HepG2 (cell line): ENCODE data around the gene CYP4F22. TPM values are rescaled to one million over a fixed set of nuclear protein-coding genes. Genes with fewer than 3 reads are reported as not detected.

Source experiments
- CEBPG ChIP-seq: IDR thresholded peaks from 2 replicates; pipeline ENCODE4 v1.6.1; 2016
- CTCF ChIP-seq: sonication (generic); formaldehyde crosslinking; IDR thresholded peaks from 2 replicates; pipeline ENCODE4 v1.5.0; 2020; ENCODE audit warnings: mild to moderate bottlenecking, missing genetic modification reagents, moderate library complexity
- FOXC1 ChIP-seq: sonication (generic); formaldehyde crosslinking; IDR thresholded peaks from 2 replicates; pipeline ENCODE4 v1.8.0; 2022; ENCODE audit warnings: mild to moderate bottlenecking, missing genetic modification reagents, borderline replicate concordance
- FOXO1 ChIP-seq: sonication (generic); formaldehyde crosslinking; IDR thresholded peaks from 2 replicates; pipeline ENCODE4 v1.4.0; 2020; ENCODE audit warnings: missing genetic modification reagents
- HNRNPH1 ChIP-seq: fragments of 200-400 bp; formaldehyde crosslinking; optimal IDR thresholded peaks from 2 replicates; pipeline ENCODE3; 2017; ENCODE audit warnings: mild to moderate bottlenecking, low read depth, low read length
- IRF9 ChIP-seq: sonication (generic); formaldehyde crosslinking; IDR thresholded peaks from 2 replicates; pipeline ENCODE4 v1.8.0; 2022; ENCODE audit warnings: missing genetic modification reagents, mild to moderate bottlenecking, borderline replicate concordance
- ONECUT2 ChIP-seq: sonication (generic); formaldehyde crosslinking; IDR thresholded peaks from 2 replicates; pipeline ENCODE4 v1.4.0; 2020; ENCODE audit warnings: missing genetic modification reagents
- PRDM10 ChIP-seq: sonication (generic); formaldehyde crosslinking; IDR thresholded peaks from 2 replicates; pipeline ENCODE4 v1.4.0; 2020; ENCODE audit warnings: low read depth, missing genetic modification reagents
- RXRB ChIP-seq: IDR thresholded peaks from 2 replicates; pipeline ENCODE4 v1.6.1; 2016; ENCODE audit warnings: borderline replicate concordance, missing genetic modification reagents, missing compliant biosample characterization
- SMC3 ChIP-seq: IDR thresholded peaks from 2 replicates; pipeline ENCODE4 v1.6.1; 2011; ENCODE audit warnings: low read length, improper control_type of control experiment
- TERF1 ChIP-seq: sonication (generic); formaldehyde crosslinking; IDR thresholded peaks from 2 replicates; pipeline ENCODE4 v1.8.0; 2022; ENCODE audit warnings: mild to moderate bottlenecking, missing genetic modification reagents, moderate library complexity
- TSC22D2 ChIP-seq: sonication (generic); formaldehyde crosslinking; IDR thresholded peaks from 2 replicates; pipeline ENCODE4 v1.5.1; 2020; ENCODE audit warnings: missing genetic modification reagents, mild to moderate bottlenecking, borderline replicate concordance
- ZBTB14 ChIP-seq: sonication (generic); formaldehyde crosslinking; IDR thresholded peaks from 2 replicates; pipeline ENCODE4 v1.4.0; 2020; ENCODE audit warnings: missing genetic modification reagents
- ZHX1 ChIP-seq: sonication (generic); formaldehyde crosslinking; IDR thresholded peaks from 2 replicates; pipeline ENCODE4 v1.8.1; 2022; ENCODE audit warnings: low read depth, mild to moderate bottlenecking, missing genetic modification reagents
- ZNF17 ChIP-seq: sonication (generic); formaldehyde crosslinking; IDR thresholded peaks from 2 replicates; pipeline ENCODE4 v1.5.0; 2020; ENCODE audit warnings: mild to moderate bottlenecking, missing genetic modification reagents
- ZNF383 ChIP-seq: sonication (generic); formaldehyde crosslinking; IDR thresholded peaks from 2 replicates; pipeline ENCODE4 v1.4.0; 2020; ENCODE audit warnings: missing genetic modification reagents, mild to moderate bottlenecking, borderline replicate concordance
- ZNF615 ChIP-seq: sonication (generic); formaldehyde crosslinking; IDR thresholded peaks from 2 replicates; pipeline ENCODE4 v1.5.0; 2020; ENCODE audit warnings: mild to moderate bottlenecking, missing genetic modification reagents, borderline replicate concordance
- ZNF713 ChIP-seq: sonication (generic); formaldehyde crosslinking; IDR thresholded peaks from 2 replicates; pipeline ENCODE4 v1.4.0; 2020; ENCODE audit warnings: mild to moderate bottlenecking, missing genetic modification reagents
- polyA plus RNA-seq, 8 experiments: library from polyadenylated mRNA; depleted of rRNA in 3 of 8; stranded (reverse) in 7 of 8; unstranded in 1 of 8; fragments of >200 nt; fragmentation: Illumina TruSeq in 4 of 8; extraction: Trizol in 4 of 8; gene quantifications; 2 replicates each; pipeline versions ENCODE4 v1.2.1 to v1.2.3, GENCODE V29; 2011 to 2016; ENCODE audit warnings: low read depth in 4 of 8, missing spikeins in 1 of 8, mixed read lengths in 1 of 8; ENCODE audit not compliant: insufficient read depth in 1 of 8
- total RNA-seq, 5 experiments: library from RNA; depleted of rRNA; stranded (reverse); fragments of >200 nt; fragmentation: Illumina TruSeq; extraction: Trizol; gene quantifications; 2 replicates each; pipeline ENCODE4 v1.2.3, GENCODE V29; 2016; ENCODE audit warnings: low read depth in 1 of 5

The CYP4F22 gene
- total and polyA plus RNA-seq, 2 of the 13 experiments (the other 11 are each of a cell fraction or from before 2014, with no cell fraction given), result 0.05 TPM; not detected in 1

- TF ChIP-seq TSC22D2 (CRISPR knock-in tag) (no peak), HNRNPH1 (no peak), PRDM10 (no peak), ZNF17 (CRISPR knock-in tag) (no peak), RXRB (CRISPR knock-in tag) (0 out of 2 replicates have a peak, but pooled peaks have one; percentile 19), SMC3 (no peak), ZNF713 (no peak), CTCF (CRISPR knock-in tag) (peak; percentile 52), FOXC1 (CRISPR knock-in tag) (no peak), ZNF383 (CRISPR knock-in tag) (no peak), IRF9 (CRISPR knock-in tag) (no peak), ZBTB14 (no peak), ZNF615 (CRISPR knock-in tag) (no peak), CEBPG (CRISPR knock-in tag) (no peak), TERF1 (CRISPR knock-in tag) (no peak), ONECUT2 (CRISPR knock-in tag) (0 out of 2 replicates have a peak, but pooled peaks have one; percentile 48), ZHX1 (no peak), FOXO1 (CRISPR knock-in tag) (no peak)
These were observed 32.1 kb downstream of the CYP4F22 start (continued) for GRCh38 chr19:15540435-15540834.
